Bronchial epithelial cell (primary cell): ENCODE measurements around the gene CTDP1. TPM values are rescaled to one million over a fixed set of nuclear protein-coding genes. Genes with fewer than 3 reads are reported as not detected.

Experiments
- DNase-seq: peaks from one replicate; pipeline ENCODE4 v3.0.0-alpha.2; 2010; ENCODE audit warnings: low read depth
- FAIRE-seq: peaks from 2 replicates; lab custom pipeline; 2011; peaks lifted over from hg19 to GRCh38; lab: Jason Lieb, UNC
- H3K27me3 ChIP-seq: 2 replicates; pipeline ENCODE4 v1.5.1; 2011; ENCODE audit warnings: low read length; ENCODE audit not compliant: control insufficient read depth, insufficient read depth
- H3K36me3 ChIP-seq: 2 replicates; pipeline ENCODE4 v1.5.1; 2011; ENCODE audit warnings: low read length; ENCODE audit not compliant: control insufficient read depth, insufficient read depth
- H3K4me3 ChIP-seq: 2 replicates; pipeline ENCODE4 v1.5.1; 2011; ENCODE audit warnings: mild to moderate bottlenecking, low read depth, low read length, control low read depth
- CTCF ChIP-seq: IDR thresholded peaks from 2 replicates; pipeline ENCODE4 v1.5.1; 2011; ENCODE audit warnings: mild to moderate bottlenecking, moderate library complexity, low read length, control low read depth, inconsistent platforms; ENCODE audit not compliant: insufficient read depth, severe bottlenecking
- total RNA-seq: library from RNA; depleted of rRNA; stranded (reverse); fragments of >200 nt; gene quantifications from 2 replicates; pipeline ENCODE4 v1.2.1, GENCODE V29; 2014

The CTDP1 gene
- total RNA-seq, 1 donor from 2014 or later = 27.1 TPM

GRCh38 chr18:79755496-79756142, 76.0 kb downstream of the CTDP1 start:
- TF ChIP-seq CTCF = no peak
- no peak for DNase-seq
- H3K27me3 ChIP-seq = no peaks in the 10 kb centered on the region

DNA sequence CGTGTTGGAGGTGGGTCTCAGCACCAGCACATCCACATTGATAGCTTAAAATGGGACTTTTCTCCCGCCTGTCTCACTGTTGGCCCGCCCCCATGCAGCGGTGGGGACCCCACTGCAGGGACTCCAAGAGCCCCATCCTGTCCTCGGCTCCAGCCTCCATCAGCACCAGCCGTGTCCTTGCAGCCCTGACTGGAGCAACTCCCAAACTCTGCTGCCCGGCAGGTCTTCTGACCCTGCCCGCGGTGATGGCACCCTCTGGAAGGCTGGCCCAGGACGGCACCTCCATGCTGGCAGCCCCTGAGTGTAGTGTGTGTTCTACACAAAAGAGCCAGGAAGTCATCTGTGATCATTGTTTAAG, 76.5 kb downstream of the CTDP1 start:
- Histone ChIP-seq H3K27me3 (no peaks in the 10 kb centered on the region), H3K36me3 (peaks cover 7% of the 10 kb centered on the region), H3K4me3 (no peak overlapping the region)
- no peak for FAIRE-seq
- DNase-seq = no peak
- TF ChIP-seq CTCF = no peak

More at GRCh38 chr18:79755496-79756142, 76.0 kb downstream of the CTDP1 start:
- Histone ChIP-seq H3K36me3 (peaks cover 7% of the 10 kb centered on the region), H3K4me3 (no peak overlapping the region)
- FAIRE-seq = no peak

GRCh38 chr18:79756826-79757225, 77.2 kb downstream of the CTDP1 start:
- FAIRE-seq (no peak), DNase-seq (no peak)

DNA sequence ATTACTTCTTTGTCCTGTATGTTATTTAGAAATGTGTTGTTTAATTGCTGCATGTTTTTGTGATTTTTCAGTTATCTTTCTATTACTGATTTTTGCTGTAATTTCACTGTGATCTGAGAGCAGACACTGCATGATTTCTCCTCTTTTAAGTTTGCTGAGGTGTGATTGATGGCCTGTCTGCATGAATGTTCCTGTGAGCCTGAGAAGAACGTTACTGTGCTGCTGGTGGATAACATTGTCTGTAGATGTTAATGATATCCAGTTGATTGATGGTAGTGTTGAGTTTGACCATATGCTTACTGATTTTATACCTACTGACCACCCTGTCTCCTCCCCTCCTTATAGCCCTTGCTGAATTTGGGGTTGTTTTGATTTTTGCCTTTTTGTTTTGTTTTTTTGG, 80.7 kb downstream of the CTDP1 start:
- TF ChIP-seq CTCF = no peak
- FAIRE-seq = no peak
- no peak for DNase-seq

More at GRCh38 chr18:79756826-79757225, 77.2 kb downstream of the CTDP1 start:
- Histone ChIP-seq H3K4me3 (no peak overlapping the region), H3K36me3 (peaks cover 7% of the 10 kb centered on the region), H3K27me3 (no peaks in the 10 kb centered on the region)
- TF ChIP-seq CTCF = no peak

DNA sequence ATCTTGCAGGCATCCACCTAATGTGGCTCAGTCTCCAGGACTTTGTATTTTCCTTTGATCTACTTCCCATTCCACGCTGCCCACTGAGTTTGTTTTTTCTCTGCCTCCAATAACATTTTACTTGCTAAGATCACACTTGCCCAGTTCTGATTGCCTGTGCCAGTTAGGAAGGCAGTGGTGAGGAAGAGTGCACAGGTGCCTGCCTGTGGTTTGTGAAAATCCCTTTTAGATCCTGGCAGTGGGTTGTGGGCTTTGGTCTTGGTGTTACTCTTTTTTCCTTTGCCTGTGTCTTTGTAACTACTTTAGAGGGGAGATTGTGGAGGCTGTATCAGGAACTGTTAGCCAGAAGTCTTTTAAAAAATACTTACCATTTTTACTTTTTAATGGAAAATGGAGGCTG, 81.3 kb downstream of the CTDP1 start:
- H3K36me3 ChIP-seq = no peaks in the 10 kb centered on the region
- H3K27me3 ChIP-seq = no peaks in the 10 kb centered on the region
- FAIRE-seq (no peak), DNase-seq (no peak)
- H3K4me3 ChIP-seq = no peak overlapping the region
- no peak for TF ChIP-seq CTCF

More for the DNA sequence above, 80.7 kb downstream of the CTDP1 start:
- Histone ChIP-seq H3K4me3 (no peak overlapping the region), H3K36me3 (no peaks in the 10 kb centered on the region), H3K27me3 (no peaks in the 10 kb centered on the region)

GRCh38 chr18:79763407-79763806, 83.8 kb downstream of the CTDP1 start:
- Histone ChIP-seq H3K4me3 (no peak overlapping the region), H3K36me3 (no peaks in the 10 kb centered on the region), H3K27me3 (no peaks in the 10 kb centered on the region)
- TF ChIP-seq CTCF = no peak
- FAIRE-seq = peak; percentile 98
- DNase-seq = no peak
